ENCODE measurements around the gene KDM7A.
"Not testable (repeated sequence)": the region's sequence is repeated elsewhere in the genome, so short reads cannot be mapped to it uniquely, and the experiment has no call there.

Gene KDM7A, protein sequence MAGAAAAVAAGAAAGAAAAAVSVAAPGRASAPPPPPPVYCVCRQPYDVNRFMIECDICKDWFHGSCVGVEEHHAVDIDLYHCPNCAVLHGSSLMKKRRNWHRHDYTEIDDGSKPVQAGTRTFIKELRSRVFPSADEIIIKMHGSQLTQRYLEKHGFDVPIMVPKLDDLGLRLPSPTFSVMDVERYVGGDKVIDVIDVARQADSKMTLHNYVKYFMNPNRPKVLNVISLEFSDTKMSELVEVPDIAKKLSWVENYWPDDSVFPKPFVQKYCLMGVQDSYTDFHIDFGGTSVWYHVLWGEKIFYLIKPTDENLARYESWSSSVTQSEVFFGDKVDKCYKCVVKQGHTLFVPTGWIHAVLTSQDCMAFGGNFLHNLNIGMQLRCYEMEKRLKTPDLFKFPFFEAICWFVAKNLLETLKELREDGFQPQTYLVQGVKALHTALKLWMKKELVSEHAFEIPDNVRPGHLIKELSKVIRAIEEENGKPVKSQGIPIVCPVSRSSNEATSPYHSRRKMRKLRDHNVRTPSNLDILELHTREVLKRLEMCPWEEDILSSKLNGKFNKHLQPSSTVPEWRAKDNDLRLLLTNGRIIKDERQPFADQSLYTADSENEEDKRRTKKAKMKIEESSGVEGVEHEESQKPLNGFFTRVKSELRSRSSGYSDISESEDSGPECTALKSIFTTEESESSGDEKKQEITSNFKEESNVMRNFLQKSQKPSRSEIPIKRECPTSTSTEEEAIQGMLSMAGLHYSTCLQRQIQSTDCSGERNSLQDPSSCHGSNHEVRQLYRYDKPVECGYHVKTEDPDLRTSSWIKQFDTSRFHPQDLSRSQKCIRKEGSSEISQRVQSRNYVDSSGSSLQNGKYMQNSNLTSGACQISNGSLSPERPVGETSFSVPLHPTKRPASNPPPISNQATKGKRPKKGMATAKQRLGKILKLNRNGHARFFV

GRCh38 chr7:140176811-140177702 lies at the start of gene KDM7A:
KDM7A (minus strand) TSS chr7:140176983; CDS start chr7:140176937, 46 bp downstream.
- DNase-seq = peak; percentile 69

- DNase-seq = no peak
Observed at GRCh38 chr7:140225562-140226249, 48.9 kb upstream of the KDM7A start.

DNA sequence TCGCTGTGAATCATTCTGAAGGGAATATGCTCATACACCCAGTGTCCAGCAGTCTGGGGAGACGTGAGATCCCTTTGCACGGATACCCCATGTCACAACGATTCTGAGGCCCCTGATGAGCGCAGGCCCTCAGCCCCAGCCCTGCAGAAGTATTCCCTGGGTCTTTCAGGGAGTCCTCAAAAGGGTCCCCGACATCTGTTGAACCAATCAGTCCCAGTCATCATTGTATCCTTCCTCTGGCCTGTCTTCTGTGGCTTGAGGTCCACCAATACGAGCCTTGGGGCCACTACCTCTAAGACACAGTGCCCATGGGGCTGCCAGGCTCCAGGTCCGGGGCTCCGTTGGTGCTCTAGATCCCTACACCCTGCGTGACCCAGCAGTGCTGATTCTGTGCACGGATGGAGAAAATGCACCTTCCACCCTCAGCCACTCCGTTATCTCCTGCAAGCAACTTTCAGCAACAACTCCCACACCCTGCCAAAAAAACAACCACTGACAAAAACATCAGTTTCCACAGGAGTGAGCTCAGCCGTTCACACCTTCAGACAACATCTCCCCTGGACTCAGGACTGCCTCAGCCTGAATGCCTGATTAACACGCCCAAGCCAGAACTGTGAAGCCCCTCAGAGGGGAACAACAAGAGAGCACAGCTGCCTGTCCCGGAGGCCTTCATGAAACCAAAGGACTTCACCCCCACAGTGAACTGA lies 46.9 kb upstream of the KDM7A start:
- DNase-seq = no peak

DNA sequence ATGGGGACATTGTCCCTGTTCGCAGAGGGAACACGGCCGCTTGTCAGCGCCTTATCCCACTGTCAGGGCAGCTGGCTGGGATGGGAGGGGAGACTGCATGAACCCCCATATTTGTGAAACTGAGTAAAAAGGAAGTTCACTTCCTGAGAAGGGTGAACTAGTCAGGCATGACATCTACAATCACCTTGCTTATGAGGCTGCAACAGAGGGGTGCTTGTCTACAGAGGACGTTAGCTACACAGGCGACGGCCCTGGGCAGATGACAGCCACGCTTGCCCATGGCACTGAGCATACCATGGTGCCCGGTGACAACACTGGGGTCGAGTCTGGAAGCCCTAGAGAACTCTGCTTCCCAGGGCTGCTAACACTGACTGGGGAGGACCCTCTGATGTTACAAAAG lies 46.0 kb upstream of the KDM7A start:
- DNase-seq = no peak

DNA sequence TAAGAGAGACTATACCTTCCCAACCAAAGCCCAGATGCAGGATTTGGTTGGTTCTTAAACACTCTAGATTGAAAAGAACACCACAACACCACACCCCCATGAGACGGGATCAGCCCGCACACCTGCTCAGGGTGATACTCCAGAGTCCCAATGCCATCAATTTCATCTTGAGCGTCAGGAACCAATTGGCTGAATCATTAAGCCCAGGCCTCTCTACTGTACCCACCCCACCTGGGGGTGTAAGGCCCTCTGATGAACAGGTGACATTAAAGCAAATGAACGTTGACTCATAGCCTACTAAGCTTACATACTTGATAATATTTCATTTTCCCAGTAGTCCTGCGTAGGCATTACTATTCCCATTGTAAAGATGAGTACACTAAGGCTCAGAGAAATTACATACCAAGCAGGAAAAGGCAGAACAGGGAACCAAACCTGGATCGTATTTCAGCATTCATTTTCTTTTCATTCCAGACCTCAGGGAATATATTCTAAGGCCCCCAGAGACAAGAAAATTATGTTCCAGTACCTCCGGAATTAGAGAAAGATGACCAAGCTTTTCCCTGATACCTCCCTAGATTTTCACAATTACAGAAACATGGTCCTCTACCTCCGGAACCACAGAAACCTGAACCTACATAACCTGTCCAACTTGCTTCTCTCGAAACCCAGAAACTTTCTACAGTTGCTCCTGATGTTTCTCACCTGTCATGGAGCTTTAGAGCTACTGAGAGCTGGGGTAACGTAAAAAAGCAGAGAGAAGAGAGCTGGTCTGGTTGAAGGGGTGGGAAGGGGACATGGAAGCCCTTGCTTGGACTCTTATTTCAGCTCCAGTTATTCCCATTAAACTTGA lies 43.1 kb upstream of the KDM7A start:
- no peak for DNase-seq

- DNase-seq = no peak
Observed at GRCh38 chr7:140218656-140219055, 41.9 kb upstream of the KDM7A start.

GRCh38 chr7:140217750-140218501 lies 41.1 kb upstream of the KDM7A start:
- no peak for DNase-seq

DNA sequence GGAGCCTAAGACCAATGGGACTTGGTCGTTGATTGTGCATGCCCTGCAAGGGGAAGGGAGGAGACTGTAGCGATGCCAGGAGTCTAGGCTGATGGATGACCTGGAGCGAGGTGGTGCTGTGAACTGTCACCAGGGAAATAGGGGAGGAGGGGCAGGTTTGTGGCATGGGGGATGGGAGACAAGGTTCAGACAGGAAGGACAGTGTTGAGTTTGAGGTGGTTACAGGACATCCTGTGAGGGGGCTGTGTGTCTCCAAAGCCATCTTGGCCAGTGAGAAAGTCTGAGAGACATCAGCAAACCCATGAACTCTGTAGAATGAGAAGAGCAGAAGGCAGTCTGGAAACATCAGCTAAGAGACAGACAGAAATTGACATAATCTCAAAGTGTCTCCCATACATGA lies 38.5 kb upstream of the KDM7A start:
- DNase-seq = no peak

DNA sequence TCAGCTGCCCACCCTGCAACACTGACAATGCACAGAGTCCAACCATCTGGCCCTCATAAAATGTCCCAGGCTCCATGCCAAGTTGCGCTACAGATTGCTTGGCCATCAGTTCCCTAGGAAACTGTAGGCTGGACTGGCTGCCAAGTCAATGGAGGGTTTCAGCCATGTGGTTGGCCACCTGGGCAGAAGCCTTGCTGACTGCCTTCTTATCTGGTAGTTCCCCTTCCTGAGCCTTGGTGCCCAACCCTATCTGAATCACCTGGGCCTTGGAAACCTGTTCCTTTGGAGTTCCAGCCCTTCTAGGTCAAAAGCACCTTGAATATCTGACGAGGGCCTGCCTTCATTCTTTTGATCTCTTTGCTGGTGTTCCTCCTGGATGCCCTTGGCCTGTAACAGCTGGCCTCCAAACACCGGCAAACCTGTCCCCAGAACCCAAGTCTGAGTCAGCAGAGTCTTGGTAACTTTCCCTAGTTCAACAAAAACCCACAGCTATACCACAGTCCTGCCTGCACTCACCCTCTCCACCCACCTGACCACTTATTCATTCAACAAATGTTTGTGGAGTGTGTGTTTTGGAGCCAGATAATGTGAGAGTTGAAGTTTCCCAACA lies 37.4 kb upstream of the KDM7A start:
- DNase-seq = peak; percentile 37

DNA sequence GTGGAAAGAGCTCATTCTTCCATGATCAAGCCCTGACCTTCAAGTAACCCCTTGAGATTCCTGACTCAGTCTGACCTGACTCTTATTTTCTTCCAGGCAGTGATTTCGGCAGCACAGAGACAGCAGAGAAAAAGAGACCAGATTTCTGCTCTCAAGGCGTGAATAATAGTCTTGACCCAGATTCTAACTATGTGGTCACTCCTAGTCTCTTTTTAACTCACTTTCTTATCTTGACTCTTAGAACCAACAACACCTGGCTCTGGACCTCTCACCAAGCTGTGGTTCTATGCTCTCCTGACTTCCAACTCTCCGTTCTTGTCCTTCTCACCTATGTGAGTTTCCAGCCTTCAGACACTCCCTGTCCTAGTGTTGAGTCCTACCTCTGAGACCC lies 36.9 kb upstream of the KDM7A start:
- DNase-seq = no peak

DNA sequence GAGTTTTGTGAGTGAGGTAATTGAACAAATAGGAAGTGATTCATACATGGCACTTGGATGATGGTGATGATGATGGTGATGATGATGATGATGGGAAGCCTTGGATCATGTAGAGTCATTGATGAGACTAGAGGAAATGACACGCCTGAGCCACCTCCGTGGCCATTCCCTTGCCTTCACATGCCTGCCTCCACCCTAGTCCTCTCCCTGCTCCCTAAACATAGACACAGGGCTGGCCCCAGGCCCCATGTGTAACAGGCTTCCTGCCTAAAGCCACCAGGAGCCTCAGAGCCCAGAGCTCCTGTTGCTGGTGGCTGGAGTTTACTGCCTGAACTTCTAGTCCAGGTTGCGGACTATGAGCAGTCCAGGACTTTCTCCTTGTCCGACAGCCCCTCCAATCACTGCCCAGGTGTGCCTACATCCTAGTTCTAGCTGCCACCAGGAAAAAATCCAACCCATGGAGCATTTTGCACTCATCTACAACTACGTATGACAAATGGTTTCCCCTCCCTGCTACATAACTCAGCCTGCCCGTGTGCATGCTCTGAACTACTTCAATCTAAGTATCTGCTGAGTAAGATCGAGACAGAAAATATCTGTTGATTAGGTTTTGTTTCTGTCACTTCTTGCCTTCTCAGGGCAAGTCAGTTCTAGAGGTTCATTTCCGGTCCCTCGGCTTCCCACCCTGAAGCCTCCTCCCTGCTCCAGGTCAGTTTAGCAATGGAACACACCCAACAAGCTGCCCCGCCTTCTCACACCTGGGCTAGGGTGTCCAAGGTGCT lies 35.5 kb upstream of the KDM7A start:
- no peak for DNase-seq

DNA sequence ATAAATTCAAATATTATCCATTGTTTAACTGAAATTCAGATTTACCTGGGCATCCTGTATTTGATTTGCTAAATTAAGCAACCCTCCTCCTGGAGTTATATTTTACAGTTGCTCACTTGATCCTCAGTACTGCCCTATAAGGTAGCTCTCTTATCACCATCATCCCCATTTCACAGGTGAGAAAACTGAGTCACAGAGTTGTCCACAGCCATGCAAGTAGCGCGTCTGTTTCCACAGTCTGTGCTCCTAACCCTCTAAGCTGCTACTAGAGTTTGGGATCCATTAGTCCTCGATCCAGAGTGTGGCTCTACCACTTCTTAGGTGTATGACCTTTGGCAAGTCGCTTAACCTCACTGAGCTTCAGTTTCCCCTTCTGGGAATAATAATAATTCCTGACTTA lies 34.9 kb upstream of the KDM7A start:
- DNase-seq = no peak

GRCh38 chr7:140209866-140210609 lies 33.3 kb upstream of the KDM7A start:
- DNase-seq = no peak

GRCh38 chr7:140206616-140207389 lies 30.0 kb upstream of the KDM7A start:
- DNase-seq = no peak

DNA sequence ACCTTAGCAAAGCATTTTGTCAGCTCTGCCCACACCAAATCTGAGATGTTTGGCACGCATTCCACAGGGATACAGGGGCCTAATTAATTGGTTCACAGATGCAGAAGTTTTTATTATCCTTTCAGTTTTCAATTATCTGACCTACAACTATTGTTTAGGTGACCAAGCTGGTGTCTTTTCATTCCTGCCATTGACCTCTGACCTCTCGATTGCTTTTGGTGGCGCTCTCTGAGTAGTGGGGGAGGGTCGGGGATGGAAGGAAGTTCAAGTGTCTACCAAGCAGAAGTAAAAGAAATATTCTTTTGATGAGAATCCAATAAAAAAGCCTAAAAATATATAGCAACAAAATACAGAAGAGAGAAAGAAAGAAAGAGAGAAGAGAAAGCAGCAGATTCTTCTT lies 28.8 kb upstream of the KDM7A start:
- no peak for DNase-seq

DNA sequence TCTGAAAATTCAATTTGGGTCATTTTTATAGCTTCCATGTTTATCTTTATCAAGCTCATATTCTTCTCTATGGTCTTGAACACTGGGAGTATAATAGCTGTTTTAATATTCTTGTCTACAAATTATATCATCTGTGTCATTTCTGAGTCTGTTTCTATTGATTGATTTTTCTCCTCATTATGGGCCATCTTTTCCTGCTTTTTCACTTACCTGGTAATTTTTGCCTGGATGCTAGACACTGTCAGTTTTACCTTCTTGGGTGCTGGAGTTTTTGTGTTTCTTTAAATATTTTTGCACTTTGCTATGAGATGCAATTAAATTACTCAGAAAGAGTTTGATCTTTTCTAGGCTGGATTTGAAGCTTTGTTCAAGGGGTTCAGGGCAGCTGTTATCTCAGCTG lies 26.8 kb upstream of the KDM7A start:
- DNase-seq = no peak

- DNase-seq = not testable (repeated sequence)
Observed at GRCh38 chr7:140202942-140203341, 26.2 kb upstream of the KDM7A start.
